K562 (cell line): Measurements from ENCODE around the gene SLC38A2. TPM values are rescaled to one million over a fixed set of nuclear protein-coding genes. Genes with fewer than 3 reads are reported as not detected.

Experiments used
- BRF2 ChIP-seq: IDR thresholded peaks from 3 replicates; pipeline ENCODE4 v1.6.1; 2011; ENCODE audit warnings: borderline replicate concordance, mild to moderate bottlenecking; ENCODE audit not compliant: insufficient read length, insufficient read depth
- MAZ ChIP-seq, 2 experiments: fragments of 450-650 bp in 1 of 2; sonication (generic) in 1 of 2; formaldehyde crosslinking; IDR thresholded peaks in 1 of 2; conservative IDR thresholded peaks in 1 of 2; 2 replicates each; pipeline versions ENCODE4 v1.4.0 to v1.5.0; 2020; ENCODE audit warnings: mild to moderate bottlenecking in 1 of 2, missing genetic modification reagents in 1 of 2
- MCM7 ChIP-seq, 2 experiments: fragments of 450-650 bp; IDR thresholded peaks; 2 replicates each; pipeline ENCODE4 v1.6.1; 2016 to 2018
- MECOM ChIP-seq: fragments of 250-450 bp; sonication (Bioruptor Pico); IDR thresholded peaks from 2 replicates; pipeline ENCODE4 v1.8.0; 2022; ENCODE audit warnings: inconsistent platforms
- MEF2A ChIP-seq: IDR thresholded peaks from 2 replicates; pipeline ENCODE4 v1.6.1; 2011; ENCODE audit warnings: low read depth, mild to moderate bottlenecking, low read length, moderate library complexity; ENCODE audit not compliant: control insufficient read depth
- MGA ChIP-seq: fragments of 450-650 bp; IDR thresholded peaks from 2 replicates; pipeline ENCODE4 v1.6.1; 2016; ENCODE audit warnings: mild to moderate bottlenecking, moderate library complexity
- PHTF2 ChIP-seq: fragments of 250-450 bp; sonication (Bioruptor Pico); IDR thresholded peaks from 2 replicates; pipeline ENCODE4 v1.5.0; 2021; ENCODE audit warnings: mild to moderate bottlenecking
- SAFB2 ChIP-seq: fragments of 200-400 bp; formaldehyde crosslinking; IDR thresholded peaks from 2 replicates; pipeline ENCODE4 v1.6.1; 2018; ENCODE audit warnings: borderline replicate concordance, low read length, low read depth, moderate library complexity; ENCODE audit not compliant: severe bottlenecking
- TOE1 ChIP-seq, 2 experiments: fragments of 450-650 bp in 1 of 2; sonication (generic) in 1 of 2; formaldehyde crosslinking in 1 of 2; IDR thresholded peaks; 2 replicates each; pipeline versions ENCODE4 v1.7.1 to v1.8.0; 2016 to 2022; ENCODE audit warnings: borderline replicate concordance in 2 of 2, mild to moderate bottlenecking in 2 of 2, antibody characterized with exemption in 1 of 2, inconsistent platforms in 1 of 2, low read depth in 1 of 2, missing genetic modification reagents in 1 of 2, moderate library complexity in 1 of 2
- ZNF395 ChIP-seq: fragments of 200-800 bp; sonication (Bioruptor generic); IDR thresholded peaks from 2 replicates; pipeline ENCODE4 v1.6.1; 2017; ENCODE audit warnings: missing genetic modification characterization, missing compliant biosample characterization
- ZNF507 ChIP-seq: conservative IDR thresholded peaks from 2 replicates; pipeline ENCODE4 v1.6.1; 2017; ENCODE audit warnings: missing genetic modification characterization, missing compliant biosample characterization
- polyA plus RNA-seq, 8 experiments: library from polyadenylated mRNA; depleted of rRNA in 4 of 8; stranded (reverse) in 5 of 8; unstranded in 3 of 8; fragments of >200 nt; fragmentation: Nextera tagmentation in 2 of 8; fragmentation: Illumina TruSeq in 1 of 8; extraction: Ambion mirVana in 2 of 8; extraction: Trizol in 1 of 8; gene quantifications; 2 replicates each; pipeline versions ENCODE4 v1.2.1 to v1.2.3, GENCODE V29; 2011 to 2014; ENCODE audit warnings: inconsistent platforms in 1 of 8, missing spikeins in 1 of 8
- total RNA-seq, 7 experiments: library from RNA; depleted of rRNA in 6 of 7; stranded (reverse); fragments of >200 nt in 6 of 7; fragmentation: Illumina TruSeq in 2 of 7; extraction: Trizol in 2 of 7; gene quantifications; 2 replicates each; pipeline versions ENCODE4 v1.2.1 to v1.2.3, GENCODE V29; 2011 to 2021; ENCODE audit warnings: low replicate concordance in 1 of 7

The SLC38A2 gene
- total and polyA plus RNA-seq, 9 of the 15 experiments (the other 6 are each of a cell fraction or from before 2014, with no cell fraction given), result 98.7 to 292 (median 143) TPM

- TF ChIP-seq MGA, result peak; percentile 27; the same call in 1 of the 2 replicates
- 0 out of 2 replicates have a peak, but pooled peaks have one; percentile 13 for TF ChIP-seq MEF2A
- 0 out of 4 replicates have a peak, but pooled peaks of 1 of the 2 experiments have one; percentile 19 for TF ChIP-seq MAZ (CRISPR knock-in tag; conservative IDR thresholded peaks at IDR 0.05 in 1 of 2, IDR thresholded peaks at IDR 0.05 in 1 of 2)
- no peak for TF ChIP-seq PHTF2 (CRISPR knock-in tag)
- no peak for TF ChIP-seq MCM7 (IDR thresholded peaks at IDR 0.05)
- no peak for TF ChIP-seq ZNF507 (tag)
- no peak for TF ChIP-seq BRF2
- TF ChIP-seq SAFB2, result no peak
- no peak for TF ChIP-seq MECOM (CRISPR knock-in tag)
- TF ChIP-seq ZNF395 (CRISPR knock-in tag), result peak; percentile 54
- TF ChIP-seq TOE1 (IDR thresholded peaks at IDR 0.05; ENCODE audit: borderline replicate concordance), result 0 out of 2 replicates have a peak, but pooled peaks have one; percentile 20
- TF ChIP-seq TOE1 (CRISPR knock-in tag; IDR thresholded peaks at IDR 0.05; ENCODE audit: borderline replicate concordance, low read depth), result no peak
Measured at GRCh38 chr12:46386877-46387629, 14.5 kb upstream of the SLC38A2 start (continued).
